ENCODE measurements around the gene REXO1.

Gene REXO1

DNA sequence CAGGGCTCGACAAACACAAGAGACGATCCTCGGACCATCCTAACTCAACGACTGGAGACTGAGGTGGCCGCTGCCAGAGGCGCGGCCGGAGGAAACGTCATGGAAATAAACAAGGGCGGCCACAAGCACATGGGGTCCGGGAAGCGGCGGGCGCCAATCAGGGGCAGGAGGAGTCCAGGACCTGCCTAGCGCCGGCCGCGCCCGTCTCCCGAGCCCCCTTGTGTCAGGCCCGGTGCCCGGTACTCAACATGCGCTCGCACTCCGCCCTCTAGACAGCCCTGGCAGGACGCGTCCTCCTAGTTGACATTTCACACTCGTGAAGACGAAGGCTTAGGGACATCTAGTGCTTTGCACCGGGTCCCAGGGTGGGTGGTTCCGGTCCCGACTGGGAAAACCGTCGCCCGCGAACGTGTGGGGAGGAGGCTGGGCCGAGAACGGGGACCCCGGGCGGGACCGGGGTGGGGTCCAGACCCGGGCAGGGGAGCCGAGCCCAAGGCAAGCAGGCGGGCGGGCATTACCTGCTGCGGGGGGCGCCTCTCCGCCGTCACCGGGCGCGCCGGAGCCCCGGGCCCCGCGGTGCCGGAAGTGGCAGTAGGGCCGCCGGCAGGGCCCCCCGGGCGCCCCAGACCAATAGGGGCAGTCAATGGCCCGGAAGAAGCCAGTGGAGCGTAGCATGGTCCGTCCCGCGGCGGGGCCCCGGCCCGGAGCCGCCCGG, 442 bp downstream of the REXO1 start:
- no peak for DNase-seq

DNA sequence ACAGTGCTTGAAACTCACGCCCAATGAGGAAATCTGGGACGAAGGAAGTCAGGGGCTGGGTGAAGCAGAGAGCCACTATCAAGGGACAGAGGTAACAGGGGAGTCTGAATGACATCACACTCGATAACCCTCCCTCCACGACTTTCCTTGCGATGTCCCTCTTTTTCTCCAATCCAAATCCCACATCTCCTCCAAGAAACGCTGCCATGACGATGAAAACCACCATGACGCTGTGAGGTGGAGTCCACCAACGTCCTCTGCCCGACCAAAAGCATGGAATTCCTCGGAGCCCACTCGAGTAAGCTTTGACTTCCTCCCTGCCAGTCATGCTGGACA, 967 bp downstream of the REXO1 start:
- no peak for DNase-seq

DNA sequence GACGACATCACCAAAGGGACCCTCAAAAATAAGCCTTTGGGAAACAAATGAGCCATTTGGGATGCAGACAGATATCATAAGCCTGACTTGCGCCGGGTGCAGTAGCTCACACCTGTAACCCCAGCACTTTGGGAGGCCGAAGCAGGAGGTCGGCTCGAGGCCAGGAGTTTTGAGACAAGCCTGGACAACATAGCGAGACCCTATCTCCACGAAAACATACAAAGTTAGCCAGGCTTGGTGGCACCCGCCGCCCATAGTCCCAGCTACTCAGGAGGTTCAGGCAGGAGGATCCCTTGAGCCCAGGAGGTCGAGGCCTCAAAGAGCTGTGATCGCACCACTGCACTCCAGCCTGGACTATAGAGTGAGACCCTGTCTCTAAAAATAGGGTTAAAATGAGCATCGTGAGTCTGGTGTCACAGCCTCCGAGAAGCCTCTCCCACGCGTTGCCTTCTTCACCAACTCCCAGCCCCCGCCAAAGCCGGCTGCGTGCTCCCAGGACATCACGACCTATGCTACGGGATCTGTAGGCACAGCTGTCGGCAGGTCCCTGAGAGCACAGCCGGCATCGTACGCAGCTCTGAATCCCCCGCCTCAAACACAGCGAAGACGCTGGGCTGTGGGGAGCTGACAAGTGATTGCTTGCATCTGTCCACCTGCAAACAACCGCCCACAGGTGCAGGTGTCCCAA, 1.6 kb downstream of the REXO1 start:
- no peak for DNase-seq

GRCh38 chr19:1845642-1846041, 2.6 kb downstream of the REXO1 start:
- DNase-seq = no peak

GRCh38 chr19:1845125-1845515, 3.2 kb downstream of the REXO1 start:
- DNase-seq = no peak

DNA sequence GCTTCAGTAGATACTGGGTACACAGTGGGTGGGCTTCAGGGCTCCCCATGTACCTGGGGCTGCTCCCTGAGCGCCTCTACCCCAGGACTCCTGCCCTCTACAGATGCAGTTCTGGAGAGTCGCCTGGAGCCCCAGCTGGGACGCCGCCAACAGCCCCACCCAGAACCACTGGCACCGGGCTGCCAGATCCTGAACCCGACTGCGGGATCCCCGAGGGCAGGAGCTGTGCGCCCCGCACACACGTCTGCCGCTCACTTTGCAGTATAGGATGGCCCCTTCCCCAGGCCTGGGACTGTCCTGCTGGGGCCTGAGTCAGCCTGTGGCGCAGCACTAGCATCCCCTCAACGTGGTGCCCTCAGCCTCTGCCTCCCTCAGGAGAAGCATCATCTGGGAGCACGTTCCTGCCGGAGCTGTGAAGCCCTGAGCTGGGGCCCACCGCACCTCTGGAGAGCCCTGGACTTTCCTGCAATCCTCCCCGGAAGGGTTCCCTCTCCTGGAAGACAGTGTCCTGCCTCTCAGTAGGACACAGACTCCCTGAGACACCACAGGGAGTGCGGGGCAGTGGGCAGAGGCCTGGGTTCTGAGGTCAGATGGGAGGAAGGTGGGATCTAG, 3.7 kb downstream of the REXO1 start:
- DNase-seq = no peak

DNA sequence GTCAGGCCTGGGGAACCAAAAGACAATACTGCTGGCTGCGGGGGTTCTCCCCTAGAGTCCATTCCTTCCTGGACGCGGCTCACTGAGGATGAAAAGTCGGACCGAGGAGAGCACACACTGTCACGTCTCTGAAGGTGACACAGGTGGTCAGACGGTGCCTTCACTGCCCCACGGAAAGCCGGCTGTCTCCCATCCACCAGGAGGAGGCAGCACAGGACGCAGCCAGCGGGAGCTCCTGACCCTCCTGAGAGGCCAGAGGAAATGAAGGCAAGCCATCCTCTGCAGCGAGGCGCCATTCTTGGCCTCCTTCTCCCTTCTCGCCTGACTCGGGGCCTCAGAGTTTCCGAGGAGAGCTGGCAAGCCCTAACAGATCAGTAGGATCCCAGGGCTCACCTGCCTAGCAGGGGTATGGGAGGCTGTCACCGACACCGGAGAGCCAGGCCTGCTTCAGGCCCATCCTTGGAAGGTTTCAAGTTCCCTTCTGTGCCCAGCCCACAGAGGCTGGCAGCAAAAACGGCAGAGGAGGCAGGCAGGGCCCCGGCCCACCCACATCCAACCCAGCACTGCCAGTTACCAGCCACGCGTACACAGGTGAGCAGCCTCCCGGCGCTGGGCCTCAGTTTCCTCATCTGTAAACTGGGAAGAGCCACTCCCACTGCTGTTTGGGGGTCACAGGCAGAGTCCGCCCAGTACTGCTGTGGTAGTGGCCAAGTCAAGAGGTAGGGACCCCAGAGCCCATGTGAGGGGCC, 4.5 kb downstream of the REXO1 start:
- no peak for DNase-seq

- DNase-seq = no peak
Measured at GRCh38 chr19:1843116-1843515, 5.2 kb downstream of the REXO1 start.

- DNase-seq = no peak
Measured at GRCh38 chr19:1841209-1841924, 6.9 kb downstream of the REXO1 start.

DNA sequence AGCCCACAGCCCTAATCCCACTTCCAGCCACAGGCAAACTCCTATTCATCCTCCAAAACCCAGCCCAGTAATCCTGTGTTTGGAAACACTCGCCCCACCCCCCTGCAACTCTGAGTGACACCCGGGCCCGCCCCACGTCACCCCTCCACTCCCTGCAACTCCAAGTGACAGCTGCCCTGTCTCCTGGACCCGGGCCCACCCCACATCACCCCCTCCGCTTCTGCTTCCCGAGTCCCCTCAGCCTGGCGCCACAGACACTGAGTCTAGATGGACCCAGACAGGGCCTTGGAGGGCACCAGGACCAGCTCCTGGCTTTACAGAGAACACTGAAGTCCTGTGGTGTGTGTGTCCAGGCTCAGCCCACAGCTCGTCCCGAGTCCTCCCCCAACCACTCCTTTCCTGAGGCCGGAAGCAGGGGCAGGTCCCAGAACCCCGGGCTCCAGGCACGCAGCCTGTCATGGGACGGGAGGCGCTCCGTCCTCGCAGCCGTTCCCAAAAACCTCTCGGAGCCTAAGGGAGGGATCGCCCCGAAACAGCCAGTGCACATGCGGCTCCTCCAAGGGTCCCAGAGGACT, 7.7 kb downstream of the REXO1 start:
- no peak for DNase-seq

DNA sequence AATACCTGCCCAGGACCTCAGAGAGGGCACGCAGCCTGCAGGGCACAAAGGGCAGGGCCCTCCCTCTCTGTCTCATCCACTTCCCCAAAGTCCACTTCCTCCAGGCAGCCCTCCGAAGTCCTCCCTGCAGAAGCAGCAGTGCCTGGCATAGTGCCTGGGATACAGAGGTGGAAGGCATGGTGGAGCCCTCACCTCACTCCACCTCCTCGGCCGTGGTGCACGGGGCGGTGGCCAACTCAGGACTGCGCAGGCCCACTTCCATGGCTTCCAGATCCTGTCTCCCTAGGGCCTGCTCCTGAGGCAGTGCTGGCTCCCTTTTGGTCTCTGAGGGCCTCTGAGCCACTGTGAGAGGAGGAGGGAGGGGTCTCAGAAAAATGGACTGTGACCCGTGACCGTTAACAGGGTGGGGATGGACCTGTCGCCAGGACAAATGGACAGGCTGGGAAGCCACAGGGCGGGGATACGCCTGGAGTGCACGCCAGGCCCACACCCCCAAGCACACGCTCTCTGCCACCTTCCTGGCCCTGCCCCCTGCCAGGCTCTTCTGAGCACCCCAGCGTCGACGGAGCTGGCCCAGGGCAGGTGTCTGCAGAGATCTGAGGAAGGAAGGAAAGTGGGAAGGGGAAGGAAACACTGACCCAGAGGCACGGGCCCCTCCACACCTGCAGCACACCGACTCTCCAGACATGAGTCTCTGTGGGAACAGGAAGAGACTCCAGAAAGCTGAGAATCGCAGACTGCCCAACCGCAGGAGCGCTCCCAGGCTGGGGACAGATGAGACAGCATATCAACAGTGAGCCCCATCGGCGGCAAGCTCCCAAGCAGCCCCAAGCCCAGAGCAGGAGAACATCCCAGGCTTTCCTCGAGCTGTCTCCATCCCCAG, 8.4 kb downstream of the REXO1 start:
- DNase-seq = no peak

- DNase-seq = no peak
Measured at GRCh38 chr19:1837625-1838105, 10.6 kb downstream of the REXO1 start.

DNA sequence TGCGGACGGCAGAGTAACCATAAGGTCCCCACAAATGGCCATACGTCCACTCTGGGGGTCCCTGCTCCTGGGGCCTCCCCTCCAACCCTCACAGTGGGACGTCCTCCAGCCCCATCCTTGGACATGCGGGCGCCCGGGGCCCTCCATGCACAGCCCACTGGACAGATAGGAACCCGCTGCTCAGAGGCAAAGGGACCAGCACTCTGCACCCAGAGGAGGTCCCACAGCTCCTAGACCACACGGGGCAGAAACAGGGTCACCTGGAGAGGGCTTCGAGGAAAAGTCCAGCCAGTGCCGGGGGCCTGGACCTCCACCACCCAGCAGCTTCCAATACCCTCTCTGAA, 11.1 kb downstream of the REXO1 start:
- DNase-seq = no peak

GRCh38 chr19:1836458-1837221, 11.6 kb downstream of the REXO1 start:
- DNase-seq = no peak

DNA sequence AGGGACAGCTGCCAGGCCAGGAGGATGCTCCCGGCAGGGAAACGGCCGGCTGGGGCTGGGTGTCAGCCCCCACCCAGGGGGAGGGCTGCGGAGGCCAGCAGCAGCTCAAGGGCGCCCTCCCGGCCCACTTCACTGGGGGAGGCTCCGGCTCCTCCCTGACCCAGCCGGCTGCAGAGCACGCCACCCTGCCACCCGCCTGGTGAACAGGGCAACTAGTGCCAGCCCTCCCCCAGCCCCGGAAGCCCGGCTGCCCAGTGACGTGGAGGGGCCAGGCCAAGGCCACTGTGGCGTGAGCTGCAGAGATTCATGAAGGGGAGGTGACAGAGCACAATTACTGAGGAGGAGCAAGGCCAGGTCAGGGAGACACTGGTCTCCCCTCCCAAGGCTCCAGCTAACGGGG, 14.7 kb downstream of the REXO1 start:
- DNase-seq = no peak

DNA sequence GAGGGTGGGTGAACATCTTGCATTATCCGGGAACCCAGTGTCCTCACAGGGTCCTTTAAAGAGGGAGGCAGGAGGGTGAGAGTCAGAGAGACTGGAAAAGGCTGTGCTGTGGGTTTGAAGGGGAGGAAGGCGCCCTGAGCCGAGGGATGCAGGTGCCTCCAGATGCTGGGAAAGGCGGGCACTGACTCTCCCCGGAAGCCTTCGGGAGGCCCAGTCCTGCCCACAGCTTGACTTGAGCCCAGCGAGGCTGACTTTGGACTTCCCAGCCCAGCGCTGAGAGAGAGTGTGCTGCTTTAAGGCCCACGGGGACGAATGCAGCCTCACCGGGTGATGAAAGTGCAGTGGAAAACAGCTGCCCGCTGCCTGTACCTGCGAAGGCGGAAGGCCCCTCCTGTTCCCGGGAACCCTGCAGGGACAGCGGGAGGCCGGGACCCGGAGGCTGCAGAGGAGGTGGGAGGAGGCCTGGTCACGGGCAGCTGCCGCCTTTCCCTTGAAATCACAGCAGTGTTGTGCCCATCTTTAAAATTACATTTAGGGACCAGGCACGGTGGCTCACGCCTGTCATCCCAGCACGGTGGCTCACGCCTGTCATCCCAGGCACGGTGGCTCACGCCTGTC, 16.1 kb downstream of the REXO1 start:
- no peak for DNase-seq

- no peak for DNase-seq
Measured at GRCh38 chr19:1830978-1831377, 17.3 kb downstream of the REXO1 start.

GRCh38 chr19:1830568-1830967, 17.7 kb downstream of the REXO1 start:
- DNase-seq = no peak

- DNase-seq = no peak
Measured at GRCh38 chr19:1829958-1830357, 18.3 kb downstream of the REXO1 start.
